OCI-LY3 (cell line): ENCODE results near the gene GABRG3.

ENCODE experiments used
- H2AFZ ChIP-seq: fragments of 200-600, 300-600 bp; shearing (Covaris generic); 2 replicates; pipeline ENCODE4 v1.6.0; 2014; ENCODE audit warnings: antibody characterized with exemption, low read depth, low read length
- H3K27ac ChIP-seq: fragments of 200-600, 300-600 bp; sonication (generic); 2 replicates; pipeline ENCODE4 v1.5.1; 2014; ENCODE audit warnings: mild to moderate bottlenecking, low read length, moderate library complexity, mixed read lengths
- H3K27me3 ChIP-seq: fragments of 200-600, 300-600 bp; sonication (generic); 2 replicates; pipeline ENCODE4 v1.6.1; 2014; ENCODE audit warnings: low read depth, low read length, mixed read lengths
- H3K36me3 ChIP-seq: fragments of 200-600, 300-600 bp; sonication (generic); replicated peaks from 2 replicates; pipeline ENCODE3; 2014; ENCODE audit warnings: low read depth, low read length, mixed read lengths
- H3K4me1 ChIP-seq: fragments of 300-600, 200-600 bp; sonication (generic); 2 replicates; pipeline ENCODE4 v1.6.1; 2014; ENCODE audit warnings: low read length, mixed read lengths
- H3K4me2 ChIP-seq: fragments of 200-600, 300-600 bp; sonication (generic); 2 replicates; pipeline ENCODE4 v1.6.1; 2014; ENCODE audit warnings: low read length, mixed read lengths
- H3K4me3 ChIP-seq: fragments of 300-600, 200-600 bp; sonication (generic); 2 replicates; pipeline ENCODE4 v1.5.1; 2014; ENCODE audit warnings: antibody characterized with exemption, mild to moderate bottlenecking, low read length, moderate library complexity
- H3K79me2 ChIP-seq: fragments of 300-600, 200-600 bp; shearing (Covaris generic); 2 replicates; pipeline ENCODE4 v1.6.1; 2014; ENCODE audit warnings: mild to moderate bottlenecking, low read length, mixed read lengths
- H3K9ac ChIP-seq: fragments of 300-600, 200-600 bp; shearing (Covaris generic); 2 replicates; pipeline ENCODE4 v1.6.0; 2014; ENCODE audit warnings: mild to moderate bottlenecking, low read length, moderate library complexity
- H3K9me3 ChIP-seq: fragments of 200-600, 300-600 bp; shearing (Covaris generic); 2 replicates; pipeline ENCODE4 v1.6.1; 2014; ENCODE audit warnings: low read length, mixed read lengths; ENCODE audit not compliant: insufficient read depth
- H4K20me1 ChIP-seq: fragments of 200-600, 300-600 bp; sonication (generic); 2 replicates; pipeline ENCODE4 v1.6.1; 2016; ENCODE audit warnings: low read length, mixed read lengths; ENCODE audit not compliant: insufficient read depth
- CTCF ChIP-seq: fragments of 200-600, 300-600 bp; sonication (generic); IDR thresholded peaks from 2 replicates; pipeline ENCODE4 v1.5.1; 2014; ENCODE audit warnings: antibody characterized with exemption, low read length, low read depth
- EZH2phosphoT487 ChIP-seq: fragments of 200-600 bp; shearing (Covaris generic); IDR thresholded peaks from 2 replicates; pipeline ENCODE4 v1.6.1; 2018; ENCODE audit warnings: antibody characterized with exemption, mixed run types, low read depth

The GABRG3 gene

GRCh38 chr15:26929588-26929987, 41.4 kb upstream of the GABRG3 start:
- Histone ChIP-seq H3K79me2 (no peaks in the 10 kb centered on the region), H3K36me3 (no peaks in the 10 kb centered on the region), H3K4me3 (no peak overlapping the region), H3K4me2 (no peak overlapping the region), H3K9ac (no peak overlapping the region), H3K27me3 (no peaks in the 10 kb centered on the region), H3K9me3 (no peaks in the 10 kb centered on the region), H3K27ac (no peak overlapping the region), H2AFZ (no peak overlapping the region), H4K20me1 (no peaks in the 10 kb centered on the region), H3K4me1 (no peaks in the 10 kb centered on the region)
- TF ChIP-seq CTCF (no peak), EZH2phosphoT487 (no peak)

GRCh38 chr15:26934848-26935247, 36.1 kb upstream of the GABRG3 start:
- H3K4me1 ChIP-seq = no peaks in the 10 kb centered on the region
- no peaks in the 10 kb centered on the region for H3K79me2 ChIP-seq
- H3K4me3 ChIP-seq = no peak overlapping the region
- no peak overlapping the region for H3K4me2 ChIP-seq
- no peak overlapping the region for H2AFZ ChIP-seq
- no peak overlapping the region for H3K9ac ChIP-seq
- H4K20me1 ChIP-seq = no peaks in the 10 kb centered on the region
- H3K9me3 ChIP-seq = no peaks in the 10 kb centered on the region
- no peaks in the 10 kb centered on the region for H3K27me3 ChIP-seq
- H3K36me3 ChIP-seq = no peaks in the 10 kb centered on the region
- no peak for TF ChIP-seq CTCF
- TF ChIP-seq EZH2phosphoT487 = no peak
- H3K27ac ChIP-seq = no peak overlapping the region

- Histone ChIP-seq H3K9me3 (no peaks in the 10 kb centered on the region), H3K4me3 (no peak overlapping the region), H4K20me1 (no peaks in the 10 kb centered on the region), H2AFZ (no peak overlapping the region), H3K4me1 (no peaks in the 10 kb centered on the region), H3K36me3 (no peaks in the 10 kb centered on the region), H3K27me3 (no peaks in the 10 kb centered on the region), H3K4me2 (no peak overlapping the region), H3K27ac (no peak overlapping the region), H3K79me2 (no peaks in the 10 kb centered on the region), H3K9ac (no peak overlapping the region)
- TF ChIP-seq EZH2phosphoT487 (no peak), CTCF (no peak)
These were observed 35.7 kb upstream of the GABRG3 start for GRCh38 chr15:26935322-26935721.

- H3K27me3 ChIP-seq = no peaks in the 10 kb centered on the region
- no peaks in the 10 kb centered on the region for H3K4me1 ChIP-seq
- no peaks in the 10 kb centered on the region for H3K9me3 ChIP-seq
- no peak for TF ChIP-seq CTCF
- no peak for TF ChIP-seq EZH2phosphoT487
- H4K20me1 ChIP-seq = no peaks in the 10 kb centered on the region
- no peak overlapping the region for H3K4me2 ChIP-seq
- H3K27ac ChIP-seq = no peak overlapping the region
- H2AFZ ChIP-seq = no peak overlapping the region
- no peak overlapping the region for H3K9ac ChIP-seq
- H3K36me3 ChIP-seq = no peaks in the 10 kb centered on the region
- no peak overlapping the region for H3K4me3 ChIP-seq
- no peaks in the 10 kb centered on the region for H3K79me2 ChIP-seq
These were observed 34.5 kb upstream of the GABRG3 start for GRCh38 chr15:26936502-26936901.
